Peyer's patch (tissue), 4 donors: ENCODE results near the gene DHRSX.

Source experiments
- POLR2A ChIP-seq, 2 donors: fragments of 450-650 bp; IDR thresholded peaks; one replicate each; pipeline ENCODE4 v1.5.1; 2017; ENCODE audit warnings: antibody characterized with exemption in 2 of 2, mild to moderate bottlenecking in 2 of 2, moderate library complexity in 2 of 2
- TF ChIP-seq, protein P1 (sequence below), 6 experiments: fragments of 450-650 bp in 4 of 6; fragments of 200-600 bp in 2 of 6; sonication (generic) in 1 of 6; IDR thresholded peaks; one replicate each; pipeline ENCODE4 v1.5.1; 2017 to 2019; ENCODE audit warnings: antibody characterized with exemption in 6 of 6, mild to moderate bottlenecking in 3 of 6, moderate library complexity in 1 of 6

GRCh38 chrX:2546496-2546895 is 45.7 kb upstream of the DHRSX start:
- TF ChIP-seq, protein P1, sequence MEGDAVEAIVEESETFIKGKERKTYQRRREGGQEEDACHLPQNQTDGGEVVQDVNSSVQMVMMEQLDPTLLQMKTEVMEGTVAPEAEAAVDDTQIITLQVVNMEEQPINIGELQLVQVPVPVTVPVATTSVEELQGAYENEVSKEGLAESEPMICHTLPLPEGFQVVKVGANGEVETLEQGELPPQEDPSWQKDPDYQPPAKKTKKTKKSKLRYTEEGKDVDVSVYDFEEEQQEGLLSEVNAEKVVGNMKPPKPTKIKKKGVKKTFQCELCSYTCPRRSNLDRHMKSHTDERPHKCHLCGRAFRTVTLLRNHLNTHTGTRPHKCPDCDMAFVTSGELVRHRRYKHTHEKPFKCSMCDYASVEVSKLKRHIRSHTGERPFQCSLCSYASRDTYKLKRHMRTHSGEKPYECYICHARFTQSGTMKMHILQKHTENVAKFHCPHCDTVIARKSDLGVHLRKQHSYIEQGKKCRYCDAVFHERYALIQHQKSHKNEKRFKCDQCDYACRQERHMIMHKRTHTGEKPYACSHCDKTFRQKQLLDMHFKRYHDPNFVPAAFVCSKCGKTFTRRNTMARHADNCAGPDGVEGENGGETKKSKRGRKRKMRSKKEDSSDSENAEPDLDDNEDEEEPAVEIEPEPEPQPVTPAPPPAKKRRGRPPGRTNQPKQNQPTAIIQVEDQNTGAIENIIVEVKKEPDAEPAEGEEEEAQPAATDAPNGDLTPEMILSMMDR (IDR thresholded peaks at IDR 0.05), result no peak
- no peak for TF ChIP-seq POLR2A (IDR thresholded peaks at IDR 0.05)
